ENCODE data around the gene CAMK1D. TPM values are rescaled to one million over a fixed set of nuclear protein-coding genes. Genes with fewer than 3 reads are reported as not detected.

CAMK1D gene
- total RNA-seq, 2 experiments from 2014 or later: 28.8 to 35.3 TPM

DNA sequence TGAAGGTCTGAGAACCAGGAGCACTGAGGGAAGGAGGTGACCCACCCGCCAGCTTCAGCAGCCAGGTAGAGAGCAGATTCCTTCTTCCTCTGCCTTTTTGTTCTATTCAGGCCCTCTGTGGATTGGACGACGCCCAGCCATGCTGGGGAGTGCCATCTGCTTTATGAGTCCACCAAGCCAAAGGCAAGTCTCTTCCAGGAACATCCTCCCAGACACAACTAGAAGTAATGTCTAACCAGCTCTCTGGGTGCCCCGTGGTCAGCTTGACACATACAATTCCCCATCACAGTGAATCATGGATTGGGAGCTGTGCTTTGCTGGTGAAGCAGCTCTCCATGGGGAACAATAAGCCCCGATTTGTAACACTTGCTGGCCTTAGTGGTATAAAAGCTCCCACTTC is 526.9 kb downstream of the CAMK1D start:
- Histone ChIP-seq H3K4me3 (ENCODE audit: low read length) (no peak overlapping the region), H3K36me3 (ENCODE audit: insufficient read depth, low read length) (no peaks in the 10 kb centered on the region), H3K27ac (ENCODE audit: low read depth in 1 of 2, low read length in 2 of 2) (no peak overlapping the region), H3K9me3 (ENCODE audit: control insufficient read depth in 1 of 2, insufficient read depth in 1 of 2, low read length in 2 of 2) (peaks cover 0 to 6% of the 10 kb centered on the region in 2 experiments), H3K27me3 (ENCODE audit: control insufficient read depth in 1 of 2, insufficient read depth in 2 of 2, low read length in 2 of 2) (peaks cover 5 to 7% of the 10 kb centered on the region in 2 experiments), H3K4me1 (ENCODE audit: insufficient read depth, low read length) (no peaks in the 10 kb centered on the region)
- DNase-seq: no peak
- Mint-ChIP-seq H3K4me3 (no peak overlapping the region), H3K4me1 (ENCODE audit: low read depth) (no peaks in the 10 kb centered on the region), H3K27ac (no peak overlapping the region), H3K27me3 (peaks cover 15% of the 10 kb centered on the region), H3K36me3 (ENCODE audit: low read depth) (no peaks in the 10 kb centered on the region), H3K9me3 (peaks cover 3% of the 10 kb centered on the region)
- ChIA-PET POLR2A (no interaction called here), CTCF (no interaction called here)
- ATAC-seq (ENCODE audit: poor library complexity): no peak
- TF ChIP-seq, protein P1, sequence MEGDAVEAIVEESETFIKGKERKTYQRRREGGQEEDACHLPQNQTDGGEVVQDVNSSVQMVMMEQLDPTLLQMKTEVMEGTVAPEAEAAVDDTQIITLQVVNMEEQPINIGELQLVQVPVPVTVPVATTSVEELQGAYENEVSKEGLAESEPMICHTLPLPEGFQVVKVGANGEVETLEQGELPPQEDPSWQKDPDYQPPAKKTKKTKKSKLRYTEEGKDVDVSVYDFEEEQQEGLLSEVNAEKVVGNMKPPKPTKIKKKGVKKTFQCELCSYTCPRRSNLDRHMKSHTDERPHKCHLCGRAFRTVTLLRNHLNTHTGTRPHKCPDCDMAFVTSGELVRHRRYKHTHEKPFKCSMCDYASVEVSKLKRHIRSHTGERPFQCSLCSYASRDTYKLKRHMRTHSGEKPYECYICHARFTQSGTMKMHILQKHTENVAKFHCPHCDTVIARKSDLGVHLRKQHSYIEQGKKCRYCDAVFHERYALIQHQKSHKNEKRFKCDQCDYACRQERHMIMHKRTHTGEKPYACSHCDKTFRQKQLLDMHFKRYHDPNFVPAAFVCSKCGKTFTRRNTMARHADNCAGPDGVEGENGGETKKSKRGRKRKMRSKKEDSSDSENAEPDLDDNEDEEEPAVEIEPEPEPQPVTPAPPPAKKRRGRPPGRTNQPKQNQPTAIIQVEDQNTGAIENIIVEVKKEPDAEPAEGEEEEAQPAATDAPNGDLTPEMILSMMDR (IDR thresholded peaks at IDR 0.05): no peak
- intact Hi-C loops (cut with DNase I, micrococcal nuclease): no loop called here

GRCh38 chr10:12877150-12877549 is 527.8 kb downstream of the CAMK1D start:
- no peaks in the 10 kb centered on the region for H3K4me1 ChIP-seq (ENCODE audit: insufficient read depth, low read length)
- H3K36me3 ChIP-seq (ENCODE audit: insufficient read depth, low read length): no peaks in the 10 kb centered on the region
- H3K4me3 Mint-ChIP-seq: no peak overlapping the region
- H3K9me3 ChIP-seq (ENCODE audit: control insufficient read depth in 1 of 2, insufficient read depth in 1 of 2, low read length in 2 of 2): peaks cover 0 to 6% of the 10 kb centered on the region in 2 experiments
- no peaks in the 10 kb centered on the region for H3K4me1 Mint-ChIP-seq (ENCODE audit: low read depth)
- no peak overlapping the region for H3K27ac Mint-ChIP-seq
- TF ChIP-seq, protein P1 (IDR thresholded peaks at IDR 0.05): no peak
- no peak overlapping the region for H3K4me3 ChIP-seq (ENCODE audit: low read length)
- H3K27me3 ChIP-seq (ENCODE audit: control insufficient read depth in 1 of 2, insufficient read depth in 2 of 2, low read length in 2 of 2): peaks cover 5 to 6% of the 10 kb centered on the region in 2 experiments
- H3K9me3 Mint-ChIP-seq: peaks cover 3% of the 10 kb centered on the region
- POLR2A ChIA-PET: no interaction called here
- H3K36me3 Mint-ChIP-seq (ENCODE audit: low read depth): no peaks in the 10 kb centered on the region
- ATAC-seq (ENCODE audit: poor library complexity) (no peak), DNase-seq (no peak)
- intact Hi-C loops (cut with DNase I, micrococcal nuclease): no loop called here
- H3K27me3 Mint-ChIP-seq: peaks cover 18% of the 10 kb centered on the region
- CTCF ChIA-PET: no interaction called here
- H3K27ac ChIP-seq (ENCODE audit: low read depth in 1 of 2, low read length in 2 of 2): no peak overlapping the region

DNA sequence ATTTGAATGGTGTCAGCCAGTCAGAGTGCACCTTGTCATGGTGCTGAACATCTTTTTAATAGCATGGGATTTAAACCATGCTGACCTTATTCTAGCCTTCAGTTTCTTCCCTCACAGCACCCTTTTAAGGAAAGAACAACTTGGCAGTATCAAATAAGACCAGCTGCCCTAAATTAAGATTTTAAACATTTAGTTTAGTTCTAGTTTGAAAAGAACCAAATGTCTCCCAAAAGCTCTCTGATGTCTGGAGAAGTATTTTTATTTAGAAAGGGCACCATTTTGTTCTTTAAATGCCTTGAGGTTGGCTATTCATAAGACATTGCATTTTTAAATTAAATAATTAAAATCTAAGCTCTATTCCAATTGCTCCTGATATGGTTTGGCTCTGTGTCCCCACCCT is 531.1 kb downstream of the CAMK1D start:
- peaks cover 5 to 6% of the 10 kb centered on the region in 2 experiments for H3K27me3 ChIP-seq (ENCODE audit: control insufficient read depth in 1 of 2, insufficient read depth in 2 of 2, low read length in 2 of 2)
- Mint-ChIP-seq H3K27me3 (peaks cover 32% of the 10 kb centered on the region), H3K36me3 (ENCODE audit: low read depth) (no peaks in the 10 kb centered on the region), H3K4me1 (ENCODE audit: low read depth) (no peaks in the 10 kb centered on the region), H3K4me3 (no peak overlapping the region), H3K9me3 (peaks cover 3% of the 10 kb centered on the region), H3K27ac (no peak overlapping the region)
- H3K27ac ChIP-seq (ENCODE audit: low read depth in 1 of 2, low read length in 2 of 2): no peak overlapping the region
- ATAC-seq (ENCODE audit: poor library complexity): no peak
- no peak overlapping the region for H3K4me3 ChIP-seq (ENCODE audit: low read length)
- CTCF ChIA-PET: no interaction called here
- H3K36me3 ChIP-seq (ENCODE audit: insufficient read depth, low read length): no peaks in the 10 kb centered on the region
- DNase-seq: no peak
- TF ChIP-seq, protein P1 (IDR thresholded peaks at IDR 0.05): no peak
- no peaks in the 10 kb centered on the region for H3K4me1 ChIP-seq (ENCODE audit: insufficient read depth, low read length)
- H3K9me3 ChIP-seq (ENCODE audit: control insufficient read depth in 1 of 2, insufficient read depth in 1 of 2, low read length in 2 of 2): peaks cover 0 to 6% of the 10 kb centered on the region in 2 experiments
- intact Hi-C loops (cut with DNase I, micrococcal nuclease): no loop called here
- POLR2A ChIA-PET: no interaction called here

All from CD4-positive, alpha-beta T cell (primary cell).